Measurements from ENCODE around the gene ZNF384. TPM values are rescaled to one million over a fixed set of nuclear protein-coding genes. Genes with fewer than 3 reads are reported as not detected.
"Not testable (repeated sequence)": the region's sequence is repeated elsewhere in the genome, so short reads cannot be mapped to it uniquely, and the experiment has no call there.

ZNF384 gene
- total and polyA plus RNA-seq, 2 donors, result 17.2 to 39.3 TPM

- Histone ChIP-seq H3K9me3 (ENCODE audit: control insufficient read depth in 2 of 2, insufficient read depth in 1 of 2, low read length in 1 of 2) (peaks cover 0 to 4% of the 10 kb centered on the region in 2 donors), H3K4me3 (ENCODE audit: low read length in 2 of 2) (peak overlapping the region; percentile 48 to 68), H3K4me1 (ENCODE audit: control insufficient read depth in 2 of 2, insufficient read depth in 2 of 2, low read length in 2 of 2) (peaks cover 6 to 9% of the 10 kb centered on the region in 2 donors), H3K36me3 (ENCODE audit: control insufficient read depth in 2 of 2, insufficient read depth in 2 of 2, low read length in 1 of 2) (peaks cover 14 to 24% of the 10 kb centered on the region in 2 donors), H3K27me3 (ENCODE audit: control insufficient read depth in 2 of 2, insufficient read depth in 1 of 2, low read length in 1 of 2) (peaks cover 0 to 2% of the 10 kb centered on the region in 2 donors), H3K27ac (ENCODE audit: low read depth in 1 of 2, low read length in 1 of 2) (peak overlapping the region; percentile 64 to 86)
- peak in 2 of 9 donors; percentile 25 to 28 for DNase-seq (ENCODE audit: low read depth in 6 of 9, low spot score in 9 of 9)
- 10% methylated on average over 10 of the region's 10 CpGs for WGBS
Observed at GRCh38 chr12:6724409-6724797, 35.2 kb upstream of the ZNF384 start.

GRCh38 chr12:6723607-6724408, 34.6 kb upstream of the ZNF384 start, which contains the start of gene COPS7A:
Gene COPS7A (plus strand): TSS chr12:6724046. CDS start chr12:6724657, 611 bp downstream.
- Histone ChIP-seq H3K4me3 (ENCODE audit: low read length in 2 of 2) (peak within 1 kb of the TSS; percentile 48 to 68), H3K9me3 (ENCODE audit: control insufficient read depth in 2 of 2, insufficient read depth in 1 of 2, low read length in 1 of 2) (peaks cover 0 to 4% of the 10 kb centered on the region in 2 donors), H3K27ac (ENCODE audit: low read depth in 1 of 2, low read length in 1 of 2) (peak within 1 kb of the TSS; percentile 64 to 86), H3K27me3 (ENCODE audit: control insufficient read depth in 2 of 2, insufficient read depth in 1 of 2, low read length in 1 of 2) (peaks cover 0 to 2% of the 10 kb centered on the region in 2 donors), H3K36me3 (ENCODE audit: control insufficient read depth in 2 of 2, insufficient read depth in 2 of 2, low read length in 1 of 2) (peaks cover 9 to 18% of the 10 kb centered on the region in 2 donors), H3K4me1 (ENCODE audit: control insufficient read depth in 2 of 2, insufficient read depth in 2 of 2, low read length in 2 of 2) (peaks cover 6 to 9% of the 10 kb centered on the region in 2 donors)
- WGBS, result under 1% methylated on average over 49 of the region's 49 CpGs
- DNase-seq (ENCODE audit: low read depth in 6 of 9, low spot score in 9 of 9), result peak; percentile 74 to 97 (median 89)

- Histone ChIP-seq H3K9me3 (ENCODE audit: control insufficient read depth in 2 of 2, insufficient read depth in 1 of 2, low read length in 1 of 2) (peaks cover 0 to 4% of the 10 kb centered on the region in 2 donors), H3K4me1 (ENCODE audit: control insufficient read depth in 2 of 2, insufficient read depth in 2 of 2, low read length in 2 of 2) (peaks cover 6 to 9% of the 10 kb centered on the region in 2 donors), H3K36me3 (ENCODE audit: control insufficient read depth in 2 of 2, insufficient read depth in 2 of 2, low read length in 1 of 2) (peaks cover under 1 to 10% of the 10 kb centered on the region in 2 donors), H3K4me3 (ENCODE audit: low read length in 2 of 2) (no peak overlapping the region), H3K27ac (ENCODE audit: low read depth in 1 of 2, low read length in 1 of 2) (no peak overlapping the region), H3K27me3 (ENCODE audit: control insufficient read depth in 2 of 2, insufficient read depth in 1 of 2, low read length in 1 of 2) (peaks cover 0 to 2% of the 10 kb centered on the region in 2 donors)
- DNase-seq (ENCODE audit: low read depth in 6 of 9, low spot score in 9 of 9), result no peak
- 85% methylated on average over 3 of the region's 3 CpGs for WGBS
Observed at GRCh38 chr12:6722863-6723262, 33.7 kb upstream of the ZNF384 start.

- no peak overlapping the region for H3K27ac ChIP-seq (ENCODE audit: low read depth in 1 of 2, low read length in 1 of 2)
- H3K4me3 ChIP-seq (ENCODE audit: low read length in 2 of 2), result no peak overlapping the region
- H3K4me1 ChIP-seq (ENCODE audit: control insufficient read depth in 2 of 2, insufficient read depth in 2 of 2, low read length in 2 of 2), result no peaks in the 10 kb centered on the region
- peaks cover 0 to 2% of the 10 kb centered on the region in 2 donors for H3K27me3 ChIP-seq (ENCODE audit: control insufficient read depth in 2 of 2, insufficient read depth in 1 of 2, low read length in 1 of 2)
- 92% methylated on average over 8 of the region's 10 CpGs for WGBS
- no peak for DNase-seq (ENCODE audit: low read depth in 6 of 9, low spot score in 9 of 9)
- H3K36me3 ChIP-seq (ENCODE audit: control insufficient read depth in 2 of 2, insufficient read depth in 2 of 2, low read length in 1 of 2), result no peaks in the 10 kb centered on the region
- H3K9me3 ChIP-seq (ENCODE audit: control insufficient read depth in 2 of 2, insufficient read depth in 1 of 2, low read length in 1 of 2), result no peaks in the 10 kb centered on the region
Observed at GRCh38 chr12:6716874-6717437, 27.8 kb upstream of the ZNF384 start.

GRCh38 chr12:6716031-6716873, 27.1 kb upstream of the ZNF384 start:
- not testable (repeated sequence) for H3K27me3 ChIP-seq (ENCODE audit: control insufficient read depth in 2 of 2, insufficient read depth in 1 of 2, low read length in 1 of 2); H3K4me3 ChIP-seq (ENCODE audit: low read length in 2 of 2); H3K9me3 ChIP-seq (ENCODE audit: control insufficient read depth in 2 of 2, insufficient read depth in 1 of 2, low read length in 1 of 2); H3K4me1 ChIP-seq (ENCODE audit: control insufficient read depth in 2 of 2, insufficient read depth in 2 of 2, low read length in 2 of 2); DNase-seq (ENCODE audit: low read depth in 6 of 9, low spot score in 9 of 9); H3K36me3 ChIP-seq (ENCODE audit: control insufficient read depth in 2 of 2, insufficient read depth in 2 of 2, low read length in 1 of 2); H3K27ac ChIP-seq (ENCODE audit: low read depth in 1 of 2, low read length in 1 of 2)
- 90% methylated on average over 25 of the region's 41 CpGs for WGBS

- Histone ChIP-seq H3K27me3 (ENCODE audit: control insufficient read depth in 2 of 2, insufficient read depth in 1 of 2, low read length in 1 of 2) (peaks cover 4 to 15% of the 10 kb centered on the region in 2 donors), H3K36me3 (ENCODE audit: control insufficient read depth in 2 of 2, insufficient read depth in 2 of 2, low read length in 1 of 2) (no peaks in the 10 kb centered on the region), H3K9me3 (ENCODE audit: control insufficient read depth in 2 of 2, insufficient read depth in 1 of 2, low read length in 1 of 2) (peaks cover 0 to 4% of the 10 kb centered on the region in 2 donors), H3K27ac (ENCODE audit: low read depth in 1 of 2, low read length in 1 of 2) (peak overlapping the region in 1 of 2 donors; percentile 18), H3K4me1 (ENCODE audit: control insufficient read depth in 2 of 2, insufficient read depth in 2 of 2, low read length in 2 of 2) (no peaks in the 10 kb centered on the region), H3K4me3 (ENCODE audit: low read length in 2 of 2) (no peak overlapping the region)
- WGBS, result 58% methylated on average over 16 of the region's 16 CpGs
- DNase-seq (ENCODE audit: low read depth in 6 of 9, low spot score in 9 of 9), result peak in 1 of 9 donors; percentile 24
Observed at GRCh38 chr12:6708960-6709394, 19.8 kb upstream of the ZNF384 start.

GRCh38 chr12:6708351-6708750, 19.2 kb upstream of the ZNF384 start:
- peaks cover 5 to 22% of the 10 kb centered on the region in 2 donors for H3K27me3 ChIP-seq (ENCODE audit: control insufficient read depth in 2 of 2, insufficient read depth in 1 of 2, low read length in 1 of 2)
- not testable (repeated sequence) for H3K4me3 ChIP-seq (ENCODE audit: low read length in 2 of 2); H3K36me3 ChIP-seq (ENCODE audit: control insufficient read depth in 2 of 2, insufficient read depth in 2 of 2, low read length in 1 of 2); DNase-seq (ENCODE audit: low read depth in 6 of 9, low spot score in 9 of 9); H3K9me3 ChIP-seq (ENCODE audit: control insufficient read depth in 2 of 2, insufficient read depth in 1 of 2, low read length in 1 of 2); H3K27ac ChIP-seq (ENCODE audit: low read depth in 1 of 2, low read length in 1 of 2); H3K4me1 ChIP-seq (ENCODE audit: control insufficient read depth in 2 of 2, insufficient read depth in 2 of 2, low read length in 2 of 2)
- 96% methylated on average over 21 of the region's 21 CpGs for WGBS

GRCh38 chr12:6703631-6704030, 14.5 kb upstream of the ZNF384 start:
- no peak for DNase-seq (ENCODE audit: low read depth in 6 of 9, low spot score in 9 of 9)
- Histone ChIP-seq H3K4me3 (ENCODE audit: low read length in 2 of 2) (no peak overlapping the region), H3K4me1 (ENCODE audit: control insufficient read depth in 2 of 2, insufficient read depth in 2 of 2, low read length in 2 of 2) (peaks cover 6 to 13% of the 10 kb centered on the region in 2 donors), H3K36me3 (ENCODE audit: control insufficient read depth in 2 of 2, insufficient read depth in 2 of 2, low read length in 1 of 2) (no peaks in the 10 kb centered on the region), H3K27ac (ENCODE audit: low read depth in 1 of 2, low read length in 1 of 2) (no peak overlapping the region), H3K9me3 (ENCODE audit: control insufficient read depth in 2 of 2, insufficient read depth in 1 of 2, low read length in 1 of 2) (peaks cover 0 to 10% of the 10 kb centered on the region in 2 donors), H3K27me3 (ENCODE audit: control insufficient read depth in 2 of 2, insufficient read depth in 1 of 2, low read length in 1 of 2) (peaks cover 47 to 65% of the 10 kb centered on the region in 2 donors)
- 13% methylated on average over 10 of the region's 10 CpGs for WGBS

Measured in thymus (tissue), 11 donors.